Fibroblast of mammary gland (primary cell): ENCODE data around the gene IFNL4.
A peak's percentile ranks its signal among the peaks of the same experiment; 100 is the strongest.
"Not testable (repeated sequence)": the region's sequence is repeated elsewhere in the genome, so short reads cannot be mapped to it uniquely, and the experiment has no call there.

Experiments
- DNase-seq: peaks from one replicate; pipeline ENCODE4 v3.0.0-alpha.2; 2010; ENCODE audit warnings: low read depth
- H3K4me3 ChIP-seq: 2 replicates; pipeline ENCODE4 v1.5.1; 2011; ENCODE audit warnings: low read depth, mild to moderate bottlenecking, low read length, moderate library complexity; ENCODE audit not compliant: control insufficient read depth
- TF ChIP-seq, protein P1 (sequence below): conservative IDR thresholded peaks from 2 replicates; pipeline ENCODE4 v1.5.1; 2011; ENCODE audit warnings: low read depth, low read length, inconsistent platforms; ENCODE audit not compliant: control insufficient read depth, insufficient read depth

Gene IFNL4

DNA sequence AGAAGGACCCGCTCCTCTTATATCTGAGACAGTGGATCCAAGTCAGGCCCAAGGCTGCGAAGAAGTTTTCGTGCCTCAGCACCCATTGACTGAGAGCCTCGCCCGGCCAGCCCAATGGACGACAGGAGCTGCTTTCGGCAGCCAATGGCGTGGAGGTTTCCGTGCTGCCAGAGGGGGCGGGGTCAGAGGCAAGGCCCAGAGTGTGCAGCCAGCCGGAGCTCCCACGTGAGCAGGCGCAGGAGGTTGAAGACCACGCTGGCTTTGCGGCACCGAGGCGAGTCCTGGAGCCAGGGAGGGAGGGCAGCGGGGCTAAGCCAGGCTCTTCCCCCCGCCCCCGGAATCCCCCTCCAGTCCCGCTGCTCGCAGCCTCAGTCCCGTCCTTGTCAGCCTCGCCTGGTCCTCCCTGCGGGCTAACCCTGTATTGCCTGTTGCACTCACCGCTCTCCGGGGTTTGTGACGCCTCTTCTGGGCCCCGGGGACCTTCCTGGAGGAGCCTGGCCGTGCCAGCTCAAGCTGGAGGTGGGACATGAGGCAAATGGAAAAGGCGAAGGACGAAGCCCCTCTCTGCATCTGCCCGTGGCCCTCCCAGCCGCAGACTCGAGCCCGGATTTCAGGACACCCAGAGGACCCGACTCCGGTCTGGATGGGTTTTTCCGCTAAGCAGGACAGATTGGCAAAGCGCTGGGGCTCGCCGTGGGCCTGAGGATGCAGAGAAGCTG, 1.5 kb downstream of the IFNL4 start:
- peak; percentile 8 for DNase-seq
- H3K4me3 ChIP-seq, result no peak overlapping the region
- TF ChIP-seq, protein P1, sequence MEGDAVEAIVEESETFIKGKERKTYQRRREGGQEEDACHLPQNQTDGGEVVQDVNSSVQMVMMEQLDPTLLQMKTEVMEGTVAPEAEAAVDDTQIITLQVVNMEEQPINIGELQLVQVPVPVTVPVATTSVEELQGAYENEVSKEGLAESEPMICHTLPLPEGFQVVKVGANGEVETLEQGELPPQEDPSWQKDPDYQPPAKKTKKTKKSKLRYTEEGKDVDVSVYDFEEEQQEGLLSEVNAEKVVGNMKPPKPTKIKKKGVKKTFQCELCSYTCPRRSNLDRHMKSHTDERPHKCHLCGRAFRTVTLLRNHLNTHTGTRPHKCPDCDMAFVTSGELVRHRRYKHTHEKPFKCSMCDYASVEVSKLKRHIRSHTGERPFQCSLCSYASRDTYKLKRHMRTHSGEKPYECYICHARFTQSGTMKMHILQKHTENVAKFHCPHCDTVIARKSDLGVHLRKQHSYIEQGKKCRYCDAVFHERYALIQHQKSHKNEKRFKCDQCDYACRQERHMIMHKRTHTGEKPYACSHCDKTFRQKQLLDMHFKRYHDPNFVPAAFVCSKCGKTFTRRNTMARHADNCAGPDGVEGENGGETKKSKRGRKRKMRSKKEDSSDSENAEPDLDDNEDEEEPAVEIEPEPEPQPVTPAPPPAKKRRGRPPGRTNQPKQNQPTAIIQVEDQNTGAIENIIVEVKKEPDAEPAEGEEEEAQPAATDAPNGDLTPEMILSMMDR, result no peak

DNA sequence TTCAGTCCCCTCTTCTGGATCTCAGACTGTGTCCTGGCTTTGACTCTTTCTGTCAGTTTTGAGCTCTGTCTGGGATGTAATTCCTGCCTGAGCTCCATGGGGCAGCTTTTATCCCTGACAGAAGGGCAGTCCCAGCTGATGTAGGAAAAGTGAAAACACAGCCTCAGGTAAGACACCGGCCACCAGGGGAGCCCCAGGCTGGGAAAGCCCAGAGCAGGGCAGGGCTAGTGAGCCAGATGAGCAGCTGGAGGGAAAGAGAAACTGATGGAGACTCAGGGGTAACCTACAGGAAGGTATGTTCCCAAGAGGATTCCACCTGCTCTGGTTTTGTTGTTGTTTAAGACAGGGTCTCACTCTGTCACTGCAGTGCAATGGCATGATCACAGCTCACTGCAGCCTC, 3.5 kb downstream of the IFNL4 start:
- not testable (repeated sequence) for H3K4me3 ChIP-seq, DNase-seq

GRCh38 chr19:39244410-39245100, 4.1 kb downstream of the IFNL4 start, which contains the start of gene IFNL3:
Gene IFNL3 (minus strand): TSS chr19:39245006. CDS start chr19:39244967, 39 bp downstream.
- not testable (repeated sequence) for H3K4me3 ChIP-seq, DNase-seq

DNA sequence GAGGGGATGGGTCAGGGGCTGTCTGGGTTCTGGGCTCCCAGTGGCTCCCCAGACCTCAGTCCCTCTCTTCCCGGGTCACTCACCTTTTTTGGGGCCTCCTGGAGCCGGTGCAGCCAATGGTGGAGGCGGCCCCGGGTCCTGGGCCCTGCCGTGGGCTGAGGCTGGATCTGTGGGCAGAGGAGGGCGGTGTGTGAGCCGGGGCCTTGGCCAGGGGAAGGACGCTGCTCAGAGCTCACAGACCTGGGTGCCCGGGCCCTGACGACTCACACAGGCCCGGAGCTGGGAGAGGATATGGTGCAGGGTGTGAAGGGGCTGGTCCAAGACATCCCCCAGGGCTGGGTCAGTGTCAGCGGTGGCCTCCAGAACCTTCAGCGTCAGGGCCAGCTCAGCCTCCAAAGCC, 4.9 kb downstream of the IFNL4 start:
- not testable (repeated sequence) for DNase-seq, H3K4me3 ChIP-seq

DNA sequence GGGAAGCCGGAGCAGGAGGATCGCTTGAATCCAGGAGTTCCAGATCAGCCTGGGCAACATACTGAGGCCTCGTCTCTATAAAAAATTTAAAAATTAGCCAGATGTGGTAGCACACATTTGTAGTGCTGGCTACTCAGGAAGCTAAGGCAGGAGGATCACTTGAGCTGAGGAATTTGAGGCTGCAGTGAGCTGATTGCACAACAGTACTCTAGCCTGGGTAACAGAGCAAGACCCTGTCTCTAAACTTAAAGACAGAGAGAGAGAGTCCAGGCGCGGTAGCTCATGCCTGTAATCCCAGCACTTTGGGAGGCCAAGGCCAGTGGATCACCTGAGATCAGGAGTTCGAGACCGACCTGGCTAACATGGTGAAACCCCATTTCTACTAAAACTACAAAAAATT, 8.2 kb downstream of the IFNL4 start:
- TF ChIP-seq, protein P1, result no peak
- no peak for DNase-seq

GRCh38 chr19:39238944-39239343, 9.7 kb downstream of the IFNL4 start:
- DNase-seq, result no peak
- no peak overlapping the region for H3K4me3 ChIP-seq
- TF ChIP-seq, protein P1, result no peak

More for the DNA sequence above, 8.2 kb downstream of the IFNL4 start:
- no peak overlapping the region for H3K4me3 ChIP-seq

- TF ChIP-seq, protein P1, result no peak
- DNase-seq, result no peak
- no peak overlapping the region for H3K4me3 ChIP-seq
Observed at GRCh38 chr19:39238209-39238608, 10.4 kb downstream of the IFNL4 start.

DNA sequence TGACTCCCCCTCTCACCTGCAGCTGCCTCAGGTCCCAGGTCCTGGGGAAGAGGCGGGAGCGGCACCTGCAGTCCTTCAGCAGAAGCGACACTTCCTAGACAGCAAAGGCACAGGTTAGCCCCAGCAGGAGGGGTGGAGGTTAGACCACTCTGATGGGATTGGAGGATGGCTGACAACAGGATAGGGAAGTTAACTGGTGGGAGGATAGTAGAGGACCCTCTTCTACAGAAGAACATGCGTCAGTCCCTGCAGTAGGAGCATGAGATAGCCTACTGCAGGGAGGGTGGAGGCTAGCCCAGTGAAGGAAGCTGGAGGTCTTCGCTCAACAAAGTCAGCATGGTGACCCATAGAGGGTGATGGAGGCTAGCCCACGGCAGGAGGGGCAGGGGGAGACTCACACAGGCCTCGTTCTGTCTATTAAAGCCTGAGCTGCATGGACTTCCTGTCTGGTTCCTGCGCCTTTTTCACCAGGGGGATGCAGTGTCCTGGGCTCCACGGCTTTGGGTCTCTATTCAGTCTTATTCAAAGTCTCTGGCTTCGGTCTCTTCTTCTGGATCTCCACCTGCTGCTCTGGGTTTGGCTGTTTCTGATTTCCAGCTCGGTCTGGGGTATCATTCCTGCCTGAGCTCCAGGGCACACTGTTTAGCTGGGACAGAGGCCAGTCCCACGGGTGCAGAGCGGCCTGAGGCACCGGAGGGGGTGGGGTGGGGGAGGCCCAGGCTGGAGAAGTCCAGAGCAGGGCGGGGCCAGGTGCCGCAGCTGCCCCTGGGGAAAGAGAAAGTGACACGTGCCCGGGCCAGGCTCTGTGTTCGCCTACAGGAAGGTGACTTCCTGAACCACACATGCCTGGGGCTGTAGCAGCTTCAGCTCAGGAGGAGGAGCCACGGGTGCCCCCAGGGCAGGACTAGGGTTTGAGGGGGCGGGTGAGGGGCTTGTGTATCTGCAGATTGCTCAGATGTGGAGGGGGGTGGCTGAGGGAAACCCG, 11.2 kb downstream of the IFNL4 start:
- DNase-seq, result no peak
- no peak overlapping the region for H3K4me3 ChIP-seq
- TF ChIP-seq, protein P1, result no peak
